ENCODE data around the gene PHF23.
A peak's percentile ranks its signal among the peaks of the same experiment; 100 is the strongest.

PHF23 gene

DNA sequence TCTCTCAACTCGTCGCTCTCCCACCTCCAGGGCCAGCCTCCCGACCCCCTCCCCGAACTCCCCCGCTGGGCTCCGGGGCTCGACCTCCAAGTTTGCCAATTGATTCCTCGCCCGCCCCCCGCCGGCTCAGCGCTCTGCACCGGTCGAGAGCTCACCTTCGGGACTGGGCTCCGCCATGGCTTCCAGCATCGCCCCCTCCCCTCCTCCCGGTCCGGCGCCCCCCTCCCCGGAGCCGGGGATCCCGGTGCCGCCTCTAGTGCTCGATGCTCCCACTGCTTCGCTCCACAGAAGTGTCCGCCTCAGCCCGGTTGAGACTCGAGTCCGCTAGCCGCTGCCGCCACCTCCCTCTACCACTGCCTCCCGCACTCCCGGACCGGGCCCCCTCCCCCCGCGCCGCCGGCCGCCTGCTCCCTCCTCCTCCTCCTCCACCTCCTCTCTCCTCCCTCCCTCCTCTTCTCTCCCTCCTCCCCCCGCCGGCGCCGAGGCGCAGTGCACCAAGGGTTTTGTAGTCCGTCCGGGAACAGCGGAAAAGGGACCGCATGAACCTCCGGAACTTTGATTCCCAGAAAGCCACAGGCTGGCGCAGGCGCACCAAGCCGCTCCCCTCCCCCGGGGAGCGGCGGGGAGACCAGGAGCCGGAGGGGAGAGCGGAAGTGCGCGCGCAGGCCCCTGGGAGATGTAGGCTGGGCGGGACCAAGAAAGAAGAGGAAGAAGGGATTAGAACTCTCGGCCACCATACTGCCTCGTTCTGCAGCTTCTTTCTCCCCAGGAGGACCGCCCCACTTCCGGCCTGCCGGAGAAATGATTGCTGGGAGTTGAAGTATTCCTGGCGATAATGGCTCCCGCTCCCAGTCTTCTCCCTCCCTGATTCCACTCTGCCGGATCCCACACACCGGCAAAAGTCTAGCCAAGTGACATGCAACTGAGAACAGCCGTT is at the start of gene PHF23:
Gene PHF23, minus strand, starts transcription at position 367 of the 937 bp plus-strand sequence. Its CDS starts 178 bp downstream, at position 189.
- DNase-seq: peak; percentile 96

DNA sequence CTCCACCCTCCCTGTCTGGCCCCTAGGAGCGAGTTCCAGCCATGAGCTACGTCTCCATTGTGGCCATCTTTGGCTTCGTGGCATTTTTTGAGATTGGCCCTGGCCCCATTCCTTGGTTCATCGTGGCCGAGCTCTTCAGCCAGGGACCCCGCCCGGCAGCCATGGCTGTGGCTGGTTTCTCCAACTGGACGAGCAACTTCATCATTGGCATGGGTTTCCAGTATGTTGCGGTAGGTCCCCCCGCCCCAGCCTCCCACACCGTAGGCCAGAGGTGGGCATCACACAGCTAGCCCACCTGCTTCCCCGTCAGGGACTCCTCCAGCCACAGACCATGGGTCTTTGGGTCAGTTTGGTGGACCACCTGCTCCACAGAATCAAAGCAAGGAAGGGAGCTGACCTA is 46.4 kb upstream of the PHF23 start:
- DNase-seq: no peak

- DNase-seq: no peak
Observed at GRCh38 chr17:7284911-7285310, 45.7 kb upstream of the PHF23 start.

DNA sequence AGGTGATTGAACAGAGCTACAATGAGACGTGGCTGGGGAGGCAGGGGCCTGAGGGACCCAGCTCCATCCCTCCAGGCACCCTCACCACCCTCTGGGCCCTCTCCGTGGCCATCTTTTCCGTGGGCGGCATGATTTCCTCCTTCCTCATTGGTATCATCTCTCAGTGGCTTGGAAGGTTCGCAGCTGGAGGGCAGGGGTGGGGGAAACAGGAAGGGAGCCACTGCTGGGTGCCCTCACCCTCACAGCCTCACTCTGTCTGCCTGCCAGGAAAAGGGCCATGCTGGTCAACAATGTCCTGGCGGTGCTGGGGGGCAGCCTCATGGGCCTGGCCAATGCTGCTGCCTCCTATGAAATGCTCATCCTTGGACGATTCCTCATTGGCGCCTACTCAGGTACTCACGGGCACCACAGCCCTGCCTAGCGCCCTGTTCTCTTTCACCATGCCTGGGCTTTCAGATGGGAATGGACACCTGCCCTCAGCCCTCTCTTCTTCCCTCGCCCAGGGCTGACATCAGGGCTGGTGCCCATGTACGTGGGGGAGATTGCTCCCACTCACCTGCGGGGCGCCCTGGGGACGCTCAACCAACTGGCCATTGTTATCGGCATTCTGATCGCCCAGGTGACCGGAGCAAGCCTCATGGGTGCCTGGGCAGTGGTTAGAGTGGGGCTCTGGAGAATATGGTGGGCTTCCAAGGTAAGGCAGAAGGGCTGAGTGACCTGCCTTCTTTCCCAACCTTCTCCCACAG is 44.4 kb upstream of the PHF23 start:
- no peak for DNase-seq

DNA sequence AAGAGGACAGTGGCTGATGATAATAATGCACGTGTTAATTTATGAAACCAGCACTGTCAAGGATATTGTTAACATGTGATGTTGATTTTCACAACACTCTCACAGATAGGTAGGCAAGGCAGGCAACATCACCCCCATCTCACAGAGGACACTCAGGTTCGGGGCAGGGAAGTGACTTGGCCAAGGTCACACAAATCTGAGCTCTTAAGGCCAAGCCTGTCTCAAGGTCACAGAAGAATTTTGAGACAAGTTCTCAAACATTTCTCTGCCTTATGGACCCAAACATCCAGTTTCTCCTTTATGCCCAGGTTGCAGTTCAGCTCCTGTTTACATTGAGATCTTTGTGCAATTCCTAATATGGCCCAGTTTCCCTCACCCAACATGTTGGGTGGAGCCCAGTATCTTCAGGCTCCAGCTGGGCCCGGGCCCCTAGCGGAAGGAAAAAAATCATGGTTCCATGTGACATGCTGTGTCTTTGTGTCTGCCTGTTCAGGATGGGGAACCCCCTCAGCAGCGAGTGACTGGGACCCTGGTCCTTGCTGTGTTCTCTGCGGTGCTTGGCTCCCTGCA is 43.6 kb upstream of the PHF23 start:
- no peak for DNase-seq

GRCh38 chr17:7281953-7282751 is 42.9 kb upstream of the PHF23 start:
- DNase-seq: no peak

DNA sequence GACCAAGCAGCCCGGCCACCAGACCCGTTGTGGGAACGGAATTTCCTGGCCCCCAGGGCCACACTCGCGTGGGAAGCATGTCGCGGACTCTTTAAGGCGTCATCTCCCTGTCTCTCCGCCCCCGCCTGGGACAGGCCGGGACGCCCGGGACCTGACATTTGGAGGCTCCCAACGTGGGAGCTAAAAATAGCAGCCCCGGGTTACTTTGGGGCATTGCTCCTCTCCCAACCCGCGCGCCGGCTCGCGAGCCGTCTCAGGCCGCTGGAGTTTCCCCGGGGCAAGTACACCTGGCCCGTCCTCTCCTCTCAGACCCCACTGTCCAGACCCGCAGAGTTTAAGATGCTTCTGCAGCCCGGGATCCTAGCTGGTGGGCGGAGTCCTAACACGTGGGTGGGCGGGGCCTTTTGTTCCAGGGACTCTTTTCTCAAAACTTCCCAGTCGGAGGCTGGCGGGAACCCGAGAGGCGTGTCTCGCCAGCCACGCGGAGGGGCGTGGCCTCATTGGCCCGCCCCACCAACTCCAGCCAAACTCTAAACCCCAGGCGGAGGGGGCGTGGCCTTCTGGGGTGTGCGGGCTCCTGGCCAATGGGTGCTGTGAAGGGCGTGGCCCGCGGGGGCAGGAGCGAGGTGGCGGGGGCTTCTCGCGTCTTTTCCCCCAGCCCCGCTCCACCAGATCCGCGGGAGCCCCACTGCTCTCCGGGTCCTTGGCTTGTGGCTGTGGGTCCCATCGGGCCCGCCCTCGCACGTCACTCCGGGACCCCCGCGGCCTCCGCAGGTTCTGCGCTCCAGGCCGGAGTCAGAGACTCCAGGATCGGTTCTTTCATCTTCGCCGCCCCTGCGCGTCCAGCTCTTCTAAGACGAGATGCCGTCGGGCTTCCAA is 42.1 kb upstream of the PHF23 start, which contains the start of gene SLC2A4:
Gene SLC2A4, plus strand, starts transcription at position 645 of the 879 bp plus-strand sequence. Its CDS starts 217 bp downstream, at position 862.
- DNase-seq: peak; percentile 78

DNA sequence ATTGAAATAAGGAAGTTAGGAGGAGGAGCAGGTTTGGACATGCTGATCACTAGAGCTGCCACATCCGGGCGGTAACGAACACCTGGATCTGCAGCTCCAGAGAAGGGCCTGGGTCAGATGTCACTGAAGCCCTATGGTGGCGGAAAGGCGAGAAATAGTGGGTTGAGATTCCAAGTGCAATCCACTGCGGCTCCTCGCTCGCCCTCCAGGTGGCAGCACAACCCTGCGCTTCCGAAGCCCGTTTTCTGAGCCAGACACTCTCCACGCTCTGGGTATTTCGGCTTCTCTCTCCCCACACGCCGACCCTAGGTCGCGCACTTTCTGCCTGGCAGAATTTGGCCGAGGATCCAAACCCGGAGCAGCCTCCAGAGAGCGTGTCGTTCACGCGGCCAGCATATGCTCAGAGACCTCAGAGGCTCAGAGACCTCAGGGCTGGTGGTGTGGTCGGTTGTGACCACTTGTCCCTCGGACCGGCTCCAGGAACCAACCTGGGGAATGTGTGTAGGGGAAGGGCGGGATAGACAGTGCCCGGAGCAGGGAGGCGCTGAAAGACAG is 41.3 kb upstream of the PHF23 start:
- peak; percentile 76 for DNase-seq

GRCh38 chr17:7279448-7279847 is 40.2 kb upstream of the PHF23 start:
- DNase-seq: no peak

DNA sequence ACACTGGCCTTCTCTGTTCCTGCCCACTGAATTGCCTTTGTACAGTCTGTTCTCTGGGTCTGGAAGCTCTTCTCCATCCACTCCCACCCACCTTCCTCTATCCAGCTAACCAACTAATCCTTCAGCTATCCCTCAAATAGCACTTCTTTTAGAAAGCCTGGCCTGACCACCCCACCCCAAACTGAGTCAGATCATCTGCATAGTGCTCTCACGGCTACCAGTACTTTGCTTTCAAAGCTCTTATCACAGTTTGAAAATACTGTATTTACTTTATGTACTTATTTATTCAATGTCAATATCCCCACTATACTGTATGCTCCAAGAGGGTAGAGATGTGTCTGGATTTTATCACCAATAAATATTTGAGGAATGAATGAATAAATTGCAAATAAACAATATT is 27.5 kb upstream of the PHF23 start:
- DNase-seq: no peak

DNA sequence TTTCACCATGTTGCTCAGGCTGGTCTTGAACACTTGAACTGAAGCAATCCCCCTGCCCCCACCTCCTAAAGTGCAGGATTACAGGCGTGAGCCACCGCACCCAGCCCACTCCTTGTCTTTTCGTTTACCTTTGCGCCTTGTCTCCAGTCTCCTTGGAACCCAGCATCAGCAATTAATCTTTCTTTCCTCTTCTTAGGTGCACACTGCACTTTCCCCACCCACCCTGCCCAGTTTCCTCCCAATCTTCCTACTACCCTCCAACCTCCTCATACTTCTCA is 24.5 kb upstream of the PHF23 start:
- DNase-seq: no peak

GRCh38 chr17:7262935-7263800 is 23.9 kb upstream of the PHF23 start:
- DNase-seq: no peak

DNA sequence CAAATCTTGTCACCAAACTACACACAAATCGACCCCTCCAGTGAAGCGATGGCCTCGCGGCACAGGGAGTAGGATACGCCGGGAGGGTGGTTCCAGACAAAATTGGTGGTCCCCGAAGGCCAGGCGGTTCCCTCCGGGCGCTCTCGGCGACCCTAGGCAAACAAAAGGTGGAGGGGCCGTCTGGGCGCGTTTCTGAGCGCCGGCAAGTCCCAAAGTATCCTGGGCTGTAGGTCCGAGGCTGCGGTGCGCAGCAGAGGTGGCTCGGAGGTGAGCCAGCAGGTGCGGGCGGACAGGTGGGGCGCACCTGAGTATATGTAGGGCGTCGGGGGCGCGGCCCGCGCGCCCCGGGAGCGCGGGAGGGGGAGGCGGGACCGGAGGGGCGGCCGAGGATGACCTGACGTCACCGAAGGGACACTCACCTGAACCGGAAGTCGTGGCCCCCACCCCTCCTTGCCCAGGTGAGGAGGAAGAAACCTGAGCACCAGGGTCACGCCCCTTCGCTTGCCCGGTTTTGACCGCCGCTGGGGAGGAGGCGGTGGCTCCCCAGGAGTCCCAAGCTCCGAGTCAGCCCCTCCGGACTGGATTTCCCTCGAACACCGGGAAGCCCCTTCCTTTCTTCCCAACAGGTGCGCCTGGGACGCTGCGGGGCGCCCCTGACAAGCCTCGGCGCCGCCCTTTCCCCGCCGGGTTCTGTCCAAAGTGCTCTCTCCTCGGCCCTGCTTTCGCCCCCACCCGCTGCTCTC is 23.1 kb upstream of the PHF23 start, which contains the start of gene CLDN7:
Gene CLDN7, minus strand, starts transcription at position 287 of the 743 bp plus-strand sequence. CDS start 435 bp downstream, outside the sequence.
- DNase-seq: no peak

DNA sequence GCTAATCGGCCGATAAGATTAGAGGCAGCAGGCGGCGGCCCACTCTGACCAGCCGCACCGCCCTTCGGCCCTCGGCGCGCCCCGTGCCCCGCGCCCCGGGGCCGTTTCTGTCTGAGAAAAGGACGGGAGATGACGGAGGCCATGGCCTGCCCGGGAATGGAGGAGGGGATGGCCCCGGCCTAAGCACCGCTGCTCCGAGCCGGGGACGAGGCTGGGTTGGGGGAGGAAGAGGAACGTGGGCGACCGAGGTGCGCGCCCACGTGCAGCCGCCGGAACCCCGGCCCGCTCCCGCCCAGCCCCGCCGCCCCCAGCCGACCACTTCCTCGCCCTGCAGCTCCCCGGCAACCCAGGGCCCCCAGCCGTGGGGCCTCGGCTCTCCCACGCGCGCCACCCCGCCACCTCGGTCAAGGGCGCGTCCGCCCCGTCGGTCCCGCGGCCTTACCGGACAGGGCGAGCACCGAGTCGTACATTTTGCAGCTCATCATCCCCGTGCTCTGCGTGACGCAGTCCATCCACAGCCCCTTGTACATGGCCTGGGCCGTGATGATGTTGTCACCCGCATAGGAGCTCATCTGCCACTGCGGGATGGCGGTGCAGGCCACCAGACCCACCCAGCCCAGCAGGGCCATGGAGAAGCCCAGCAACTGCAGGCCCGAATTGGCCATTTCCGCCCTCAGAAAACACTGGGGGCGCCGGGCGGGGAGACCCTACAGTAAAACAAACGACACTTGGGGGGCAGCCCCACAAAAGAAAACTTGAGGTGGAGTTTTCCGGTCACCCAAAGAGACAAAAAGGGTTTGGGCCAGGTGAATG is 22.3 kb upstream of the PHF23 start:
- no peak for DNase-seq

GRCh38 chr17:7260651-7261378 is 21.6 kb upstream of the PHF23 start:
- DNase-seq: no peak

DNA sequence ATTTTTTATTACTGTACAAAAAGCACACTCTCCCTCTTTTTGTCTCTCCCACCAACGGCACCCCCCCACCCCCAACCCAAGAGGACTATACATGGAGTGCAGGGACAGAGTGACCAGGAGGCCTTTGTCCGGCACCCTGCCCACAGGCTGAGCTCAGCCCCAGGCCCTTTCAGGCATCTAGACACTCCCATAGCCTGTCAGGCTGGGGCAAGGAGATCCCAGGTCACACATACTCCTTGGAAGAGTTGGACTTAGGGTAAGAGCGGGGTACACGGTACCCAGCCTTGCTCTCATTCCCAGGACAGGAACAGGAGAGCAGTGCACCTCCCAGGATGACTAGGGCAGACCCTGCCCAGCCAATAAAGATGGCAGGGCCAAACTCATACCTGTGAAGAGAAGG is 20.9 kb upstream of the PHF23 start:
- no peak for DNase-seq

DNA sequence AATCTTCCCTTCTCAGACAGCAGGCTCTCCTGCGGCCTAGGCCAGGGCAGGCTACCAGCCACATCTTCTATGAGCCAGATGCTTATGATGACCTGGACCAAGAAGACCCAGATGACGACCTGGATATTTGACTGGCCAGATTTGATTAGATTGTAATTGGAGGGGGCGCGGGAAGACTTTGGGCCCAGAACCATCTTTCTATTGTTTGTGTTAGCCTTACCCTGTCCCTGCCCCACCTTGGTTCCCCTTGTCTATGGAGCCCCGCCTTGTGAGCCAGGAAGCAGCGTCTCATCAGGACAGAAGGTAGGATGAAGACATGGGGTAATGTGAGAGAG is 20.3 kb upstream of the PHF23 start:
- DNase-seq: no peak

Measured in DMS 273 treated with DMSO at 0.1 percent for 48 hours (cell line).